H9 (cell line): ENCODE results near the gene CCL19. TPM values are rescaled to one million over a fixed set of nuclear protein-coding genes. Genes with fewer than 3 reads are reported as not detected.

ENCODE experiments used
- DNase-seq: peaks from one replicate; pipeline ENCODE4 v3.0.0-alpha.2; 2017
- H2AFZ ChIP-seq: one replicate; pipeline ENCODE4 v1.6.1; 2013; ENCODE audit warnings: mild to moderate bottlenecking, low read length, control low read depth, moderate library complexity
- H2AK5ac ChIP-seq: 2 replicates; pipeline ENCODE4 v1.6.1; 2013; ENCODE audit warnings: low read length, control low read depth, mixed read lengths; ENCODE audit not compliant: insufficient read length
- H2BK120ac ChIP-seq: one replicate; pipeline ENCODE4 v1.6.1; 2013; ENCODE audit warnings: low read depth, mild to moderate bottlenecking, low read length, control low read depth, inconsistent platforms; ENCODE audit not compliant: poor library complexity, severe bottlenecking
- H2BK12ac ChIP-seq: 2 replicates; pipeline ENCODE4 v1.6.1; 2013; ENCODE audit warnings: low read length, control low read depth, mixed read lengths, low read depth; ENCODE audit not compliant: insufficient read length
- H2BK15ac ChIP-seq: 2 replicates; pipeline ENCODE4 v1.6.1; 2013; ENCODE audit warnings: low read depth, low read length, control low read depth
- H2BK20ac ChIP-seq: one replicate; pipeline ENCODE4 v1.6.1; 2013; ENCODE audit warnings: low read depth, mild to moderate bottlenecking, low read length, control low read depth, inconsistent platforms; ENCODE audit not compliant: poor library complexity, severe bottlenecking
- H2BK5ac ChIP-seq: 2 replicates; pipeline ENCODE4 v1.6.1; 2013; ENCODE audit warnings: low read length, control low read depth, mixed read lengths; ENCODE audit not compliant: insufficient read length
- H3K14ac ChIP-seq: 2 replicates; pipeline ENCODE4 v1.6.1; 2013; ENCODE audit warnings: low read length, control low read depth; ENCODE audit not compliant: insufficient read depth
- H3K18ac ChIP-seq: 2 replicates; pipeline ENCODE4 v1.6.1; 2013; ENCODE audit warnings: low read depth, mild to moderate bottlenecking, mixed read lengths, low read length, control low read depth; ENCODE audit not compliant: insufficient read length
- H3K23ac ChIP-seq: 2 replicates; pipeline ENCODE4 v1.6.1; 2013; ENCODE audit warnings: low read length, control low read depth, mixed read lengths, low read depth; ENCODE audit not compliant: insufficient read length
- H3K23me2 ChIP-seq: 2 replicates; pipeline ENCODE4 v1.6.1; 2013; ENCODE audit warnings: low read depth, mild to moderate bottlenecking, mixed read lengths, low read length, control low read depth; ENCODE audit not compliant: insufficient read length, poor library complexity, severe bottlenecking
- H3K27ac ChIP-seq: 2 replicates; pipeline ENCODE4 v1.5.1; 2013; ENCODE audit warnings: low read length, control low read depth, mixed read lengths, low read depth; ENCODE audit not compliant: insufficient read length
- H3K27me3 ChIP-seq: 2 replicates; pipeline ENCODE4 v1.6.1; 2013; ENCODE audit warnings: low read length, control low read depth, inconsistent platforms; ENCODE audit not compliant: insufficient read depth
- H3K4ac ChIP-seq: 2 replicates; pipeline ENCODE4 v1.6.1; 2013; ENCODE audit warnings: low read depth, mild to moderate bottlenecking, control low read depth, inconsistent platforms, low read length, moderate library complexity
- H3K4me1 ChIP-seq: 2 replicates; pipeline ENCODE4 v1.6.1; 2013; ENCODE audit warnings: low read length, control low read depth, inconsistent platforms; ENCODE audit not compliant: insufficient read depth
- H3K4me2 ChIP-seq: 2 replicates; pipeline ENCODE4 v1.6.1; 2013; ENCODE audit warnings: low read length, control low read depth, mixed read lengths; ENCODE audit not compliant: insufficient read length, insufficient read depth
- H3K56ac ChIP-seq: 2 replicates; pipeline ENCODE4 v1.6.1; 2013; ENCODE audit warnings: low read depth, mild to moderate bottlenecking, mixed read lengths, low read length, control low read depth; ENCODE audit not compliant: insufficient read length
- H3K79me1 ChIP-seq: 2 replicates; pipeline ENCODE4 v1.6.1; 2013; ENCODE audit warnings: low read depth, mild to moderate bottlenecking, moderate library complexity, low read length, control low read depth, inconsistent platforms; ENCODE audit not compliant: insufficient read depth, poor library complexity, severe bottlenecking
- H3K79me2 ChIP-seq: 2 replicates; pipeline ENCODE4 v1.6.1; 2013; ENCODE audit warnings: low read length, control low read depth, inconsistent platforms; ENCODE audit not compliant: insufficient read depth
- H3K9ac ChIP-seq: 2 replicates; pipeline ENCODE4 v1.6.1; 2013; ENCODE audit warnings: low read length, control low read depth, mixed read lengths; ENCODE audit not compliant: insufficient read length; ENCODE audit errors: extremely low read depth
- H3K9me3 ChIP-seq: one replicate; pipeline ENCODE4 v1.6.1; 2013; ENCODE audit warnings: low read depth, low read length, inconsistent platforms; ENCODE audit not compliant: control insufficient read depth
- H3T11ph ChIP-seq: one replicate; pipeline ENCODE4 v1.6.1; 2013; ENCODE audit warnings: mild to moderate bottlenecking, low read length, control low read depth, inconsistent platforms
- H4K20me1 ChIP-seq: one replicate; pipeline ENCODE4 v1.6.1; 2013; ENCODE audit not compliant: control insufficient read depth, insufficient read length, insufficient read depth
- H4K5ac ChIP-seq: 2 replicates; pipeline ENCODE4 v1.6.1; 2013; ENCODE audit warnings: low read depth, mild to moderate bottlenecking, mixed read lengths, low read length, control low read depth; ENCODE audit not compliant: insufficient read length
- H4K8ac ChIP-seq: replicated peaks from 2 replicates; pipeline ENCODE4 v1.6.1; 2013; ENCODE audit warnings: low read length, control low read depth, mixed read lengths, low read depth; ENCODE audit not compliant: insufficient read length
- H4K91ac ChIP-seq: 2 replicates; pipeline ENCODE4 v1.6.1; 2013; ENCODE audit warnings: low read depth, mild to moderate bottlenecking, moderate library complexity, mixed read lengths, low read length, control low read depth; ENCODE audit not compliant: insufficient read length
- H3K27ac Mint-ChIP-seq, 3 experiments: 2 replicates in 2 of 3; 3 replicates in 1 of 3; pipeline ENCODE4 v1.8.0; 2020 to 2021; ENCODE audit warnings: mixed read lengths in 3 of 3, mild to moderate bottlenecking in 1 of 3, moderate library complexity in 1 of 3
- H3K27me3 Mint-ChIP-seq: 2 replicates; pipeline ENCODE4 v1.8.0; 2021; ENCODE audit warnings: low read depth, mild to moderate bottlenecking, moderate library complexity, mixed read lengths
- H3K36me3 Mint-ChIP-seq, 3 experiments: 2 replicates in 2 of 3; 3 replicates in 1 of 3; pipeline ENCODE4 v1.8.0; 2020 to 2021; ENCODE audit warnings: low read depth in 3 of 3, mixed read lengths in 3 of 3; ENCODE audit not compliant: insufficient read depth in 1 of 3
- H3K4me1 Mint-ChIP-seq, 2 experiments: 2 replicates each; pipeline ENCODE4 v1.8.0; 2020; ENCODE audit warnings: mixed read lengths in 2 of 2
- H3K4me3 Mint-ChIP-seq, 2 experiments: 2 replicates in 1 of 2; 3 replicates in 1 of 2; pipeline ENCODE4 v1.8.0; 2020 to 2021; ENCODE audit warnings: mild to moderate bottlenecking in 2 of 2, mixed read lengths in 2 of 2, moderate library complexity in 1 of 2
- H3K9me3 Mint-ChIP-seq, 2 experiments: 2 replicates in 1 of 2; 3 replicates in 1 of 2; pipeline ENCODE4 v1.8.0; 2020; ENCODE audit warnings: mild to moderate bottlenecking in 2 of 2, mixed read lengths in 2 of 2, moderate library complexity in 1 of 2
- WGBS: extraction: QIAGEN DNeasy Blood & Tissue Kit; methylation state at CpG from one replicate; pipeline ENCODE4 v1.1.7; 2013; ENCODE audit warnings: missing lambda C conversion rate, low lambda C conversion rate, mixed read lengths; ENCODE audit not compliant: insufficient read length; ENCODE audit errors: extremely low coverage; 5-methylcytosine and 5-hydroxymethylcytosine counted together
- total RNA-seq: library from RNA; stranded (reverse); gene quantifications from 2 replicates; pipeline ENCODE4 v1.2.1, GENCODE V29; 2021
- TF ChIP-seq, protein P1 (sequence below): fragments of 200-600 bp; sonication (generic); conservative IDR thresholded peaks from 3 replicates; pipeline ENCODE4 v1.8.0; 2021; ENCODE audit warnings: antibody characterized with exemption, mild to moderate bottlenecking

Gene CCL19
- total RNA-seq, 1 experiment from 2014 or later: not detected

DNA sequence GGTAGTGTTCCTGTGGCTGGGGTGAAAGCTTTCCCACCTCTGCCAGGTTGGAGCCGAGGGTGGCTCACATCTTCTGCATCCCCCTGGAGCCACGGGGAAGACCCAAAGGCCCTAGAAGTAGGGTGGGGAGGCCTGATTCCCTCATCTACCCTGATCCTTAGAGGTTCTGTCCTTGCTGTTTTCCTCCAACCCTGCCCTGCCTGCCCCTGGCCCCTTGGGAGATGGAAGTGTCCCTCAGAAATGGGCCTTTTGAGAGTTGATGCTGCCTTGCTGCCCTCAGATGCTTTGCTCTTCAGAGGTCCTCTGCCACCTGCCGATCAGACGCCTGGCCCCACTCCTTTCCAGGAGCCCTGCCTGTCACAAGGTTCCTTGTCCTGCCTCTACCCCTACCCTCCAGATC lies 6.3 kb downstream of the CCL19 start:
- no CpG with 5 or more reads among the region's 4 CpGs for WGBS
- no peak overlapping the region for H2BK12ac ChIP-seq
- peak overlapping the region in 1 of 3 experiments; percentile 9; a peak in 1 of 7 replicates for H3K27ac Mint-ChIP-seq

More for the DNA sequence above, 6.3 kb downstream of the CCL19 start:
- H3T11ph ChIP-seq: no peak overlapping the region
- TF ChIP-seq, protein P1, sequence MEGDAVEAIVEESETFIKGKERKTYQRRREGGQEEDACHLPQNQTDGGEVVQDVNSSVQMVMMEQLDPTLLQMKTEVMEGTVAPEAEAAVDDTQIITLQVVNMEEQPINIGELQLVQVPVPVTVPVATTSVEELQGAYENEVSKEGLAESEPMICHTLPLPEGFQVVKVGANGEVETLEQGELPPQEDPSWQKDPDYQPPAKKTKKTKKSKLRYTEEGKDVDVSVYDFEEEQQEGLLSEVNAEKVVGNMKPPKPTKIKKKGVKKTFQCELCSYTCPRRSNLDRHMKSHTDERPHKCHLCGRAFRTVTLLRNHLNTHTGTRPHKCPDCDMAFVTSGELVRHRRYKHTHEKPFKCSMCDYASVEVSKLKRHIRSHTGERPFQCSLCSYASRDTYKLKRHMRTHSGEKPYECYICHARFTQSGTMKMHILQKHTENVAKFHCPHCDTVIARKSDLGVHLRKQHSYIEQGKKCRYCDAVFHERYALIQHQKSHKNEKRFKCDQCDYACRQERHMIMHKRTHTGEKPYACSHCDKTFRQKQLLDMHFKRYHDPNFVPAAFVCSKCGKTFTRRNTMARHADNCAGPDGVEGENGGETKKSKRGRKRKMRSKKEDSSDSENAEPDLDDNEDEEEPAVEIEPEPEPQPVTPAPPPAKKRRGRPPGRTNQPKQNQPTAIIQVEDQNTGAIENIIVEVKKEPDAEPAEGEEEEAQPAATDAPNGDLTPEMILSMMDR: no peak
- no peak overlapping the region for H2AFZ ChIP-seq
- no peak overlapping the region for H3K4ac ChIP-seq
- H3K27me3 ChIP-seq: no peaks in the 10 kb centered on the region
- no peak overlapping the region for H2BK20ac ChIP-seq
- no peak overlapping the region for H3K23ac ChIP-seq
- no peaks in the 10 kb centered on the region for H3K23me2 ChIP-seq
- no peak overlapping the region for H3K27ac ChIP-seq
- peaks cover 8% of the 10 kb centered on the region; the same call in 1 of the 2 replicates for H3K4me1 ChIP-seq
- H2AK5ac ChIP-seq: no peak overlapping the region
- no peak overlapping the region for H4K8ac ChIP-seq
- H3K79me1 ChIP-seq: no peaks in the 10 kb centered on the region
- H2BK5ac ChIP-seq: no peak overlapping the region
- no peaks in the 10 kb centered on the region for H4K20me1 ChIP-seq
- no peak overlapping the region for H3K56ac ChIP-seq
- H3K4me2 ChIP-seq: no peak overlapping the region
- Mint-ChIP-seq H3K9me3 (no peaks in the 10 kb centered on the region), H3K27me3 (no peaks in the 10 kb centered on the region; the same call in none of the 2 replicates), H3K36me3 (no peaks in the 10 kb centered on the region; a peak in 1 of 7 replicates), H3K4me1 (peaks cover 13 to 17% of the 10 kb centered on the region in 2 experiments), H3K4me3 (no peak overlapping the region)
- no peak overlapping the region for H2BK15ac ChIP-seq
- no peak overlapping the region for H4K5ac ChIP-seq
- no peaks in the 10 kb centered on the region for H3K9me3 ChIP-seq
- no peak overlapping the region for H2BK120ac ChIP-seq
- DNase-seq: no peak
- H3K9ac ChIP-seq: no peak overlapping the region
- H3K14ac ChIP-seq: no peak overlapping the region
- H3K79me2 ChIP-seq: no peaks in the 10 kb centered on the region
- no peak overlapping the region for H3K18ac ChIP-seq
- H4K91ac ChIP-seq: no peak overlapping the region
